Suprapubic skin (tissue), 3 donors: ENCODE measurements around the gene CTU2.

Experiments used
- CTCF ChIP-seq, 2 donors: fragments of 200-600 bp in 1 of 2; fragments of 450-650 bp in 1 of 2; sonication (generic) in 1 of 2; IDR thresholded peaks; one replicate each; pipeline ENCODE4 v1.5.1; 2016 to 2019; ENCODE audit warnings: antibody characterized with exemption in 2 of 2, mild to moderate bottlenecking in 1 of 2, moderate library complexity in 1 of 2
- EP300 ChIP-seq: sonication (generic); formaldehyde crosslinking; IDR thresholded peaks from one replicate; pipeline ENCODE4 v1.6.1; 2017; ENCODE audit warnings: antibody characterized with exemption
- POLR2A ChIP-seq, 2 donors: fragments of 450-650 bp; IDR thresholded peaks; one replicate each; pipeline ENCODE4 v1.6.1; 2017; ENCODE audit warnings: antibody characterized with exemption in 2 of 2, mild to moderate bottlenecking in 2 of 2, moderate library complexity in 2 of 2

- TF ChIP-seq CTCF (IDR thresholded peaks at IDR 0.05) (no peak), EP300 (no peak), POLR2A (IDR thresholded peaks at IDR 0.05) (no peak)
Measured at GRCh38 chr16:88691924-88692560, 14.3 kb upstream of the CTU2 start.
